A673 (cell line): ENCODE data around the gene KAZN. TPM values are rescaled to one million over a fixed set of nuclear protein-coding genes. Genes with fewer than 3 reads are reported as not detected.

Source experiments
- BruUV-seq: library from RNA; stranded (reverse); fragments of 400-500 nt; replicated peaks from 2 replicates; lab custom pipeline; 2021; lab: Mats Ljungman, UMichigan
- CTCF ChIA-PET: fragments of 300-600 bp; sonication (Branson Sonifier 250); formaldehyde crosslinking; loops from one replicate; lab custom pipeline; 2022; ENCODE audit warnings: antibody characterized with exemption; lab: Charles Lee
- POLR2A ChIA-PET: fragments of 300-600 bp; sonication (Branson Sonifier 250); formaldehyde crosslinking; loops from one replicate; lab custom pipeline; 2022; ENCODE audit warnings: antibody characterized with exemption; ENCODE audit not compliant: low non-redundant PET; lab: Charles Lee
- DNase-seq: peaks from one replicate; pipeline ENCODE4 v3.0.0-alpha.2; 2015; ENCODE audit warnings: low spot score
- H3K27ac ChIP-seq: fragments of 200-600 bp; sonication (generic); 2 replicates; pipeline ENCODE4 v1.5.1; 2016; ENCODE audit warnings: mixed run types, low read depth, mild to moderate bottlenecking, mixed read lengths, antibody characterized with exemption, low read length; ENCODE audit not compliant: poor library complexity, severe bottlenecking
- H3K27me3 ChIP-seq: fragments of 200-600 bp; sonication (generic); replicated peaks from 2 replicates; pipeline ENCODE4 v1.6.1; 2017; ENCODE audit warnings: mixed run types, low read depth, mild to moderate bottlenecking, mixed read lengths, antibody characterized with exemption, low read length; ENCODE audit not compliant: insufficient read depth, poor library complexity
- H3K36me3 ChIP-seq: fragments of 200-600 bp; sonication (generic); 2 replicates; pipeline ENCODE4 v1.6.1; 2016; ENCODE audit warnings: mixed run types, mild to moderate bottlenecking, mixed read lengths, antibody characterized with exemption, low read length; ENCODE audit not compliant: insufficient read depth, poor library complexity, severe bottlenecking
- H3K4me1 ChIP-seq: fragments of 200-600 bp; sonication (generic); 2 replicates; pipeline ENCODE4 v1.6.1; 2017; ENCODE audit warnings: mixed run types, mild to moderate bottlenecking, mixed read lengths, antibody characterized with exemption, low read length; ENCODE audit not compliant: insufficient read depth, poor library complexity, severe bottlenecking
- H3K4me3 ChIP-seq: fragments of 200-600 bp; sonication (generic); 2 replicates; pipeline ENCODE4 v1.5.1; 2016; ENCODE audit warnings: low read depth, mixed run types, mild to moderate bottlenecking, mixed read lengths, low read length; ENCODE audit not compliant: poor library complexity, severe bottlenecking
- H3K9me3 ChIP-seq: fragments of 200-600 bp; sonication (generic); 2 replicates; pipeline ENCODE4 v1.6.1; 2016; ENCODE audit warnings: mixed run types, low read depth, mild to moderate bottlenecking, mixed read lengths, antibody characterized with exemption, low read length; ENCODE audit not compliant: poor library complexity, severe bottlenecking
- EZH2 ChIP-seq: fragments of 200-600 bp; sonication (generic); IDR thresholded peaks from 2 replicates; pipeline ENCODE4 v1.6.1; 2017; ENCODE audit warnings: borderline replicate concordance, low read depth, mild to moderate bottlenecking, mixed read lengths, antibody characterized with exemption, low read length; ENCODE audit not compliant: poor library complexity, severe bottlenecking
- intact Hi-C: fragments of 100-400 bp; cut with micrococcal nuclease; formaldehyde crosslinking; loops from one replicate; pipeline ENCODE4 v1.10.0; 2022; ENCODE audit not compliant: unreplicated experiment
- total RNA-seq: library from RNA; stranded (reverse); gene quantifications from 2 replicates; pipeline ENCODE4 v1.2.3, GENCODE V29; 2021
- TF ChIP-seq, protein P1 (sequence below): fragments of 300-800, 200-600 bp; sonication (generic); conservative IDR thresholded peaks from 2 replicates; pipeline ENCODE4 v1.5.1; 2017; ENCODE audit warnings: low read depth, mild to moderate bottlenecking, antibody characterized with exemption, low read length, moderate library complexity, mixed read lengths

Gene KAZN
- total RNA-seq, 1 experiment from 2014 or later: 8.0 TPM

GRCh38 chr1:15107911-15108310 is 509.4 kb downstream of the KAZN start:
- CTCF ChIA-PET: no interaction called here
- no peaks in the 10 kb centered on the region for H3K9me3 ChIP-seq
- no peak for DNase-seq
- no peak overlapping the region for H3K4me3 ChIP-seq
- no peaks in the 10 kb centered on the region for H3K36me3 ChIP-seq
- intact Hi-C loops: no loop called here
- POLR2A ChIA-PET: no interaction called here
- H3K27ac ChIP-seq: no peak overlapping the region
- peaks cover 15% of the 10 kb centered on the region for H3K4me1 ChIP-seq
- TF ChIP-seq, protein P1, sequence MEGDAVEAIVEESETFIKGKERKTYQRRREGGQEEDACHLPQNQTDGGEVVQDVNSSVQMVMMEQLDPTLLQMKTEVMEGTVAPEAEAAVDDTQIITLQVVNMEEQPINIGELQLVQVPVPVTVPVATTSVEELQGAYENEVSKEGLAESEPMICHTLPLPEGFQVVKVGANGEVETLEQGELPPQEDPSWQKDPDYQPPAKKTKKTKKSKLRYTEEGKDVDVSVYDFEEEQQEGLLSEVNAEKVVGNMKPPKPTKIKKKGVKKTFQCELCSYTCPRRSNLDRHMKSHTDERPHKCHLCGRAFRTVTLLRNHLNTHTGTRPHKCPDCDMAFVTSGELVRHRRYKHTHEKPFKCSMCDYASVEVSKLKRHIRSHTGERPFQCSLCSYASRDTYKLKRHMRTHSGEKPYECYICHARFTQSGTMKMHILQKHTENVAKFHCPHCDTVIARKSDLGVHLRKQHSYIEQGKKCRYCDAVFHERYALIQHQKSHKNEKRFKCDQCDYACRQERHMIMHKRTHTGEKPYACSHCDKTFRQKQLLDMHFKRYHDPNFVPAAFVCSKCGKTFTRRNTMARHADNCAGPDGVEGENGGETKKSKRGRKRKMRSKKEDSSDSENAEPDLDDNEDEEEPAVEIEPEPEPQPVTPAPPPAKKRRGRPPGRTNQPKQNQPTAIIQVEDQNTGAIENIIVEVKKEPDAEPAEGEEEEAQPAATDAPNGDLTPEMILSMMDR: no peak
- TF ChIP-seq EZH2: no peak
- no TSS peak for BruUV-seq
- H3K27me3 ChIP-seq: no peaks in the 10 kb centered on the region

- TF ChIP-seq, protein P1: no peak
- TF ChIP-seq EZH2: no peak
- Histone ChIP-seq H3K27me3 (no peaks in the 10 kb centered on the region), H3K9me3 (no peaks in the 10 kb centered on the region), H3K4me1 (peaks cover 19% of the 10 kb centered on the region), H3K4me3 (no peak overlapping the region), H3K36me3 (no peaks in the 10 kb centered on the region), H3K27ac (no peak overlapping the region)
- intact Hi-C loops: no loop called here
- CTCF ChIA-PET: no interaction called here
- POLR2A ChIA-PET: no interaction called here
- BruUV-seq: no TSS peak
- no peak for DNase-seq
Observed at GRCh38 chr1:15110128-15110866, 511.8 kb downstream of the KAZN start.

DNA sequence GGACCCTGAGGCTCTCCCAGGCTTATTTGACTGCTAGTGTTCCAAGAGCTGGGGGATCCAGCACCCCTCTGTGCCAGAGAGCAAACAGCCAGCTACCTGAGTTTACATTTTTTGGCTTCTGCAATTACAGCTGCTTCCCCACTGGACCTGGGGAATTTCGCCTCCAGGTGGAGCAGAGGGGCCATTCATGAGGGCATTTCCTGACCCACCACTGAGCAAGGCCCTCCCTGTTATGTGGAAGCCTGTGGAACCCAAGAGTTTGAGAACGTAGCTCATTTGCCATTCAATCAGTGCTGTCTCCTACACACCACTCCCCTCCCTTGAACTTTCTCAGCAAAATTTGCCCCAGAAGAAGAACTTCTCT is 512.4 kb downstream of the KAZN start:
- Histone ChIP-seq H3K4me3 (no peak overlapping the region), H3K9me3 (no peaks in the 10 kb centered on the region), H3K36me3 (no peaks in the 10 kb centered on the region), H3K27ac (no peak overlapping the region), H3K27me3 (no peaks in the 10 kb centered on the region), H3K4me1 (peaks cover 19% of the 10 kb centered on the region)
- intact Hi-C loops: no loop called here
- TF ChIP-seq EZH2: no peak
- TF ChIP-seq, protein P1: no peak
- no TSS peak for BruUV-seq
- ChIA-PET POLR2A (interaction anchor here (0.6 kb wide), 1 partner anchor 8 kb away, joined by 4 read pairs; no protein-coding TSS in a partner anchor), CTCF (no interaction called here)
- DNase-seq: no peak
